ENCODE measurements around the gene TRIM34. TPM values are rescaled to one million over a fixed set of nuclear protein-coding genes. Genes with fewer than 3 reads are reported as not detected.

TRIM34 gene
- total and polyA plus RNA-seq, 3 donors from 2014 or later: 6.5 to 7.6 (median 6.5) TPM

DNA sequence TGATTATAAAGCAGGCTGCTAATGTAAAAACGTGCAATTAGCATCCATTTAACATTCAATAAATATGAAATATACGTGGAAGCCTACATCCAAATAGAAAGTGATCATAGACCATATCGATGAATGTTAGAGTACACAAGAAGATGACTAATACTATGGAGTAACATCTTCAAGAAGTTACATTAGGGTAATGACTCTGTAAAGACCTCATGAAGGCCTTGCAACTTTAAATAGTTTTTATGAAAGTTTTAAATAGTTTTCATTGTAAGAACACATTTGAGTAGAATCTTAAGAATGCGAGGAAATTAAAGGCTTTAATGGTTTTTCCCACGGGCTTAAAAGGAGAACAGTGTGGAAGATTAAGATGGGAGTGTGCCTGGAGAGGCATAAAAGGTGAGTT lies 1.4 kb downstream of the TRIM34 start:
- no peak overlapping the region for H3K4me3 ChIP-seq
- DNase-seq: no peak
- no peaks in the 10 kb centered on the region for H3K27me3 ChIP-seq
- WGBS, 2 donors: 76 to 79% methylated on average over 5 of the region's 5 CpGs
- peaks cover 10% of the 10 kb centered on the region for H3K4me1 ChIP-seq
- TF ChIP-seq POLR2A (IDR thresholded peaks at IDR 0.05) (no peak), CTCF (IDR thresholded peaks at IDR 0.05) (no peak)
- no peaks in the 10 kb centered on the region for H3K36me3 ChIP-seq (ENCODE audit: low read depth, missing control alignments)
- no peak overlapping the region for H3K27ac ChIP-seq
- intact Hi-C loops (cut with DNase I; ENCODE audit: low total_unique reads): no loop called here
- H3K9me3 ChIP-seq: no peaks in the 10 kb centered on the region

GRCh38 chr11:5631417-5631816 lies 6.6 kb downstream of the TRIM34 start:
- Histone ChIP-seq H3K27me3 (no peaks in the 10 kb centered on the region), H3K9me3 (no peaks in the 10 kb centered on the region), H3K27ac (no peak overlapping the region), H3K4me1 (no peaks in the 10 kb centered on the region), H3K4me3 (no peak overlapping the region), H3K36me3 (ENCODE audit: low read depth, missing control alignments) (no peaks in the 10 kb centered on the region)
- TF ChIP-seq CTCF (IDR thresholded peaks at IDR 0.05): no peak
- TF ChIP-seq POLR2A (IDR thresholded peaks at IDR 0.05): no peak
- intact Hi-C loops (cut with DNase I; ENCODE audit: low total_unique reads): no loop called here
- WGBS, 2 donors: 52 to 64% methylated on average over 2 of the region's 2 CpGs
- no peak for DNase-seq

- Histone ChIP-seq H3K4me1 (no peaks in the 10 kb centered on the region), H3K27me3 (no peaks in the 10 kb centered on the region), H3K9me3 (no peaks in the 10 kb centered on the region), H3K27ac (no peak overlapping the region), H3K36me3 (ENCODE audit: low read depth, missing control alignments) (no peaks in the 10 kb centered on the region), H3K4me3 (no peak overlapping the region)
- TF ChIP-seq POLR2A (IDR thresholded peaks at IDR 0.05) (no peak), CTCF (IDR thresholded peaks at IDR 0.05) (no peak)
- whole genome bisulfite sequencing, 2 donors: 86 to 92% methylated on average over 5 of the region's 5 CpGs
- no peak for DNase-seq
- intact Hi-C loops (cut with DNase I; ENCODE audit: low total_unique reads): no loop called here
Measured at GRCh38 chr11:5631969-5632635, 7.3 kb downstream of the TRIM34 start.

GRCh38 chr11:5639953-5640352 lies 15.2 kb downstream of the TRIM34 start:
- Histone ChIP-seq H3K27me3 (no peaks in the 10 kb centered on the region), H3K36me3 (ENCODE audit: low read depth, missing control alignments) (no peaks in the 10 kb centered on the region), H3K4me3 (no peak overlapping the region), H3K4me1 (no peaks in the 10 kb centered on the region), H3K27ac (no peak overlapping the region), H3K9me3 (no peaks in the 10 kb centered on the region)
- no peak for DNase-seq
- intact Hi-C loops (cut with DNase I; ENCODE audit: low total_unique reads): no loop called here
- TF ChIP-seq CTCF (IDR thresholded peaks at IDR 0.05): no peak
- TF ChIP-seq POLR2A (IDR thresholded peaks at IDR 0.05): no peak
- 97 to 100% methylated on average over 1 of the region's 1 CpG for WGBS, 2 donors

GRCh38 chr11:5643585-5643984 lies 18.8 kb downstream of the TRIM34 start:
- no peak overlapping the region for H3K4me3 ChIP-seq
- H3K27ac ChIP-seq: no peak overlapping the region
- no peaks in the 10 kb centered on the region for H3K4me1 ChIP-seq
- no peaks in the 10 kb centered on the region for H3K36me3 ChIP-seq (ENCODE audit: low read depth, missing control alignments)
- DNase-seq: no peak
- TF ChIP-seq POLR2A (IDR thresholded peaks at IDR 0.05) (no peak), CTCF (IDR thresholded peaks at IDR 0.05) (no peak)
- H3K9me3 ChIP-seq: no peaks in the 10 kb centered on the region
- intact Hi-C loops (cut with DNase I; ENCODE audit: low total_unique reads): no loop called here
- H3K27me3 ChIP-seq: no peaks in the 10 kb centered on the region

All from testis (tissue), 3 donors.